Vagina (tissue), 2 donors: ENCODE measurements around the gene MAPK6.

Experiments used
- POLR2A ChIP-seq, 2 donors: fragments of 450-650 bp; IDR thresholded peaks; one replicate each; pipeline ENCODE4 v1.6.1; 2017; ENCODE audit warnings: antibody characterized with exemption in 2 of 2, mild to moderate bottlenecking in 2 of 2, moderate library complexity in 2 of 2
- POLR2AphosphoS5 ChIP-seq, 2 donors: sonication (generic); formaldehyde crosslinking; IDR thresholded peaks; one replicate each; pipeline ENCODE4 v1.9.0; 2017; ENCODE audit warnings: antibody characterized with exemption in 2 of 2, mild to moderate bottlenecking in 2 of 2, low read depth in 1 of 2; ENCODE audit not compliant: insufficient read depth in 1 of 2
- TF ChIP-seq, protein P1 (sequence below), 3 experiments: fragments of 450-650 bp in 2 of 3; fragments of 200-600 bp in 1 of 3; sonication (generic) in 1 of 3; IDR thresholded peaks; one replicate each; pipeline ENCODE4 v1.5.1; 2017 to 2019; ENCODE audit warnings: antibody characterized with exemption in 3 of 3, mild to moderate bottlenecking in 2 of 3, moderate library complexity in 2 of 3

DNA sequence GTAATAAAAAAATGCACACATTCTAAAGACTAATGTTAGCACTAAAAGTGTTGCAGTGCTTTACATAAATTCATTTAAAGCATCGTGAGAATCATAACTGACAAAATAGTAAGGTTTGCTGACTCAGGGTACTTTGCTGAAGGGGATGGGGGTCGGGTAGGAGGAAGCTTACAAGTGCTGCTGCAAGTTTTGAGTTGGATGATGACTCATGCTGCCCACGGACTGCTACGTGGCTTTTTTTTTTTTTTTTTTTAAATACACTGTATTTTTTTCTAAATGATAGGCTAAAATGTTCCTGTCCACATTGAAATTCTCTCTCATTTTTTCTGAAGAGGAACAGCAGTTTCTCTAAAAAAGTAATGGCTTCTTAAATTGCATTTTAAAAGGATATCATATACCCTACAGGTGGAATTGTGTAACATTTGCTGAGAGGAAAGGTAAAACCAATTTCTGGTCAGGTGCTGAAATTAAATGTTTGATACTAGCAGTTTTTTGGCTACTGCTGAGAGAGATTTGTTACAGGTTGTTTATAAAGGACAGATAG lies 2.2 kb downstream of the MAPK6 start:
- TF ChIP-seq, protein P1, sequence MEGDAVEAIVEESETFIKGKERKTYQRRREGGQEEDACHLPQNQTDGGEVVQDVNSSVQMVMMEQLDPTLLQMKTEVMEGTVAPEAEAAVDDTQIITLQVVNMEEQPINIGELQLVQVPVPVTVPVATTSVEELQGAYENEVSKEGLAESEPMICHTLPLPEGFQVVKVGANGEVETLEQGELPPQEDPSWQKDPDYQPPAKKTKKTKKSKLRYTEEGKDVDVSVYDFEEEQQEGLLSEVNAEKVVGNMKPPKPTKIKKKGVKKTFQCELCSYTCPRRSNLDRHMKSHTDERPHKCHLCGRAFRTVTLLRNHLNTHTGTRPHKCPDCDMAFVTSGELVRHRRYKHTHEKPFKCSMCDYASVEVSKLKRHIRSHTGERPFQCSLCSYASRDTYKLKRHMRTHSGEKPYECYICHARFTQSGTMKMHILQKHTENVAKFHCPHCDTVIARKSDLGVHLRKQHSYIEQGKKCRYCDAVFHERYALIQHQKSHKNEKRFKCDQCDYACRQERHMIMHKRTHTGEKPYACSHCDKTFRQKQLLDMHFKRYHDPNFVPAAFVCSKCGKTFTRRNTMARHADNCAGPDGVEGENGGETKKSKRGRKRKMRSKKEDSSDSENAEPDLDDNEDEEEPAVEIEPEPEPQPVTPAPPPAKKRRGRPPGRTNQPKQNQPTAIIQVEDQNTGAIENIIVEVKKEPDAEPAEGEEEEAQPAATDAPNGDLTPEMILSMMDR (IDR thresholded peaks at IDR 0.05), result no peak
- TF ChIP-seq POLR2A (IDR thresholded peaks at IDR 0.05), result no peak
- TF ChIP-seq POLR2AphosphoS5 (IDR thresholded peaks at IDR 0.05; ENCODE audit: insufficient read depth in 1 of 2, low read depth in 1 of 2), result peak in 1 of 2 donors; percentile 51
